Endothelial cell of umbilical vein (primary cell): Measurements from ENCODE around the gene ABCC1. TPM values are rescaled to one million over a fixed set of nuclear protein-coding genes. Genes with fewer than 3 reads are reported as not detected.

Experiments
- BruUV-seq: library from RNA; stranded (reverse); fragments of 400-500 nt; replicated peaks from 2 replicates; lab custom pipeline; 2021; lab: Mats Ljungman, UMichigan
- CTCF ChIA-PET: fragments of 300-600, 350-600 bp; sonication (Branson Sonifier 250); formaldehyde crosslinking; loops from one replicate; lab custom pipeline; 2021; ENCODE audit warnings: antibody characterized with exemption, inconsistent platforms; lab: Charles Lee
- POLR2A ChIA-PET: fragments of 300-600, 350-600 bp; sonication (Branson Sonifier 250); formaldehyde crosslinking; loops from one replicate; lab custom pipeline; 2021; ENCODE audit warnings: antibody characterized with exemption, inconsistent platforms; lab: Charles Lee
- DNase-seq: peaks from one replicate; pipeline ENCODE4 v3.0.0-alpha.2; 2011; ENCODE audit warnings: low read depth, low spot score
- FAIRE-seq: peaks from 2 replicates; lab custom pipeline; 2011; peaks lifted over from hg19 to GRCh38; lab: Jason Lieb, UNC
- H2AFZ ChIP-seq: 2 replicates; pipeline ENCODE4 v1.6.0; 2012; ENCODE audit warnings: low read depth, low read length, control low read depth, inconsistent platforms
- H3K27ac ChIP-seq: 2 replicates; pipeline ENCODE4 v1.5.1; 2011; ENCODE audit warnings: low read depth, mild to moderate bottlenecking, control low read depth, low read length, moderate library complexity; ENCODE audit not compliant: insufficient read depth
- H3K27me3 ChIP-seq, 2 experiments: 2 replicates each; pipeline versions ENCODE4 v1.6.0 to v1.6.1; 2011; ENCODE audit warnings: low read length in 2 of 2, mixed read lengths in 1 of 2; ENCODE audit not compliant: control insufficient read depth in 2 of 2, insufficient read depth in 2 of 2
- H3K36me3 ChIP-seq, 2 experiments: 2 replicates in 1 of 2; 3 replicates in 1 of 2; pipeline ENCODE4 v1.5.1; 2011; ENCODE audit warnings: low read length in 2 of 2, mild to moderate bottlenecking in 1 of 2, moderate library complexity in 1 of 2; ENCODE audit not compliant: control insufficient read depth in 2 of 2, insufficient read depth in 2 of 2; ENCODE audit errors: extremely low read depth in 1 of 2
- H3K4me1 ChIP-seq: 3 replicates; pipeline ENCODE4 v1.5.1; 2011; ENCODE audit warnings: mild to moderate bottlenecking, low read length; ENCODE audit not compliant: control insufficient read depth, insufficient read depth; ENCODE audit errors: extremely low read depth
- H3K4me2 ChIP-seq: 2 replicates; pipeline ENCODE4 v1.6.1; 2011; ENCODE audit warnings: low read length, control low read depth, mixed read lengths; ENCODE audit not compliant: insufficient read depth
- H3K4me3 ChIP-seq, 3 experiments: fragments of 200-600 bp in 1 of 3; sonication (generic), shearing (Covaris generic) in 1 of 3; replicated peaks in 1 of 3; 2 replicates each; pipeline ENCODE4 v1.5.1; 2011 to 2016; ENCODE audit warnings: control low read depth in 3 of 3, low read length in 3 of 3, mild to moderate bottlenecking in 2 of 3, inconsistent platforms in 1 of 3, low read depth in 1 of 3, moderate library complexity in 1 of 3; ENCODE audit not compliant: insufficient read depth in 1 of 3
- H3K79me2 ChIP-seq: 2 replicates; pipeline ENCODE4 v1.6.0; 2012; ENCODE audit warnings: low read length, inconsistent platforms; ENCODE audit not compliant: control insufficient read depth, insufficient read depth
- H3K9ac ChIP-seq: replicated peaks from 2 replicates; pipeline ENCODE3; 2011; ENCODE audit warnings: low read length, control low read depth; ENCODE audit not compliant: insufficient read depth; ENCODE audit errors: extremely low read depth
- H3K9me1 ChIP-seq: replicated peaks from 3 replicates; pipeline ENCODE4 v1.6.0; 2011; ENCODE audit warnings: mild to moderate bottlenecking, low read length; ENCODE audit not compliant: control insufficient read depth, insufficient read depth; ENCODE audit errors: extremely low read depth
- H3K9me3 ChIP-seq: replicated peaks from 2 replicates; pipeline ENCODE4 v1.5.1; 2012; ENCODE audit warnings: low read length, inconsistent platforms; ENCODE audit not compliant: control insufficient read depth, insufficient read depth
- H4K20me1 ChIP-seq: replicated peaks from 2 replicates; pipeline ENCODE3; 2011; ENCODE audit warnings: mild to moderate bottlenecking, low read length; ENCODE audit not compliant: control insufficient read depth, insufficient read depth; ENCODE audit errors: extremely low read depth
- EZH2 ChIP-seq: IDR thresholded peaks from 2 replicates; pipeline ENCODE4 v1.6.1; 2012; ENCODE audit warnings: borderline replicate concordance, low read depth, mild to moderate bottlenecking, moderate library complexity, low read length, inconsistent platforms; ENCODE audit not compliant: severe bottlenecking
- FOS ChIP-seq: IDR thresholded peaks from 2 replicates; pipeline ENCODE4 v1.6.1; 2011; ENCODE audit warnings: mild to moderate bottlenecking, low read length, moderate library complexity, borderline replicate concordance; ENCODE audit not compliant: insufficient read depth
- GATA2 ChIP-seq: IDR thresholded peaks from 2 replicates; pipeline ENCODE4 v1.7.0; 2011; ENCODE audit warnings: low read depth, mild to moderate bottlenecking, moderate library complexity, mixed read lengths, low read length; ENCODE audit not compliant: insufficient read length, insufficient read depth
- JUN ChIP-seq: IDR thresholded peaks from 2 replicates; pipeline ENCODE4 v1.6.1; 2011; ENCODE audit warnings: borderline replicate concordance, low read depth; ENCODE audit not compliant: insufficient read length, insufficient read depth
- MYC ChIP-seq: IDR thresholded peaks from one replicate; pipeline ENCODE4 v1.6.1; 2011; ENCODE audit warnings: mild to moderate bottlenecking, low read depth, low read length
- POLR2A ChIP-seq: IDR thresholded peaks from 2 replicates; pipeline ENCODE4 v1.6.1; 2012; ENCODE audit warnings: low read depth, mild to moderate bottlenecking, control low read depth, low read length
- POLR2AphosphoS5 ChIP-seq: IDR thresholded peaks from 2 replicates; pipeline ENCODE4 v1.6.1; 2012; ENCODE audit warnings: low read depth, mild to moderate bottlenecking, control low read depth, low read length, moderate library complexity; ENCODE audit not compliant: insufficient read depth
- dilution Hi-C: fragments of 300-500 bp; cut with MboI; formaldehyde crosslinking; loops from one replicate; pipeline ENCODE4 v1.15.0; 2019; ENCODE audit warnings: low sequenced_read_pairs; ENCODE audit not compliant: extremely low pct_ligation_motif_present
- intact Hi-C: fragments of 100-400 bp; cut with micrococcal nuclease; formaldehyde crosslinking; loops from one replicate; pipeline ENCODE4 v1.10.0; 2022
- polyA plus RNA-seq, 4 experiments: library from polyadenylated mRNA; depleted of rRNA in 3 of 4; stranded (reverse) in 3 of 4; unstranded in 1 of 4; fragments of >200 nt; gene quantifications; 2 replicates each; pipeline versions ENCODE4 v1.2.1 to v1.2.3, GENCODE V29; 2011 to 2012; ENCODE audit warnings: missing spikeins in 1 of 4
- total RNA-seq: library from RNA; stranded (reverse); gene quantifications from 2 replicates; pipeline ENCODE4 v1.2.3, GENCODE V29; 2021
- TF ChIP-seq, protein P1 (sequence below): IDR thresholded peaks from 2 replicates; pipeline ENCODE4 v1.6.1; 2011; ENCODE audit not compliant: insufficient read depth, insufficient read length
- TF ChIP-seq, protein P2 (sequence below), 2 donors: IDR thresholded peaks; 1 replicate in 1 of 2; 2 replicates in 1 of 2; pipeline ENCODE4 v1.5.1; 2011; ENCODE audit warnings: low read length in 2 of 2, mild to moderate bottlenecking in 2 of 2, moderate library complexity in 2 of 2, control low read depth in 1 of 2, inconsistent platforms in 1 of 2, low read depth in 1 of 2; ENCODE audit not compliant: insufficient read depth in 1 of 2; ENCODE audit errors: extremely low read depth in 1 of 2

Gene ABCC1
- total and polyA plus RNA-seq, 2 donors (not counting 3 experiments of a cell fraction or from before 2014, with no cell fraction given), result 46.1 to 89.2 TPM

DNA sequence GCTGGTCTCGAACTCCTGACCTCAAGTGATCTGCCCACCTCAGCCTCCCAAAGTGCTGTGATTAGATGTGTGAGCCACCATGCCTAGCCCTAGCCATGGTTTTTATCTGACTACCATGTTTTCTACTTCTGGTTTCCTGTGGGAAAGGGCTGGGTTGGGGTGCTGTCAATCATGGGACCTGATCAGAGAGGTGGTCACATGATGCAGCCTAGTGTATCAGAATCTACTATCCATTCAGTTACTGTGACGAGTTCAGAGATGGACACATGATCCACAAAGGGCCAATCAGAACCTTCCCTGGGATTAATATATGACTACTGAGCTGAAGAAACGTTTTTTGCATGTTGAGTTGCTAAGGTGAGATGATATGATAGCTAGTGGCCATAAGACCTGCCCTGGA lies 214.8 kb downstream of the ABCC1 start:
- Histone ChIP-seq H3K79me2 (no peaks in the 10 kb centered on the region), H4K20me1 (no peaks in the 10 kb centered on the region), H3K9ac (no peak overlapping the region), H3K4me1 (no peaks in the 10 kb centered on the region), H3K9me3 (no peaks in the 10 kb centered on the region), H2AFZ (no peak overlapping the region), H3K27me3 (peaks cover 0 to 1% of the 10 kb centered on the region in 2 experiments), H3K9me1 (no peaks in the 10 kb centered on the region), H3K36me3 (no peaks in the 10 kb centered on the region), H3K27ac (no peak overlapping the region), H3K4me2 (no peak overlapping the region), H3K4me3 (no peak overlapping the region)
- intact Hi-C loops (no loop called here), dilution Hi-C loops (no loop called here)
- TF ChIP-seq POLR2A (no peak), EZH2 (no peak), POLR2AphosphoS5 (no peak), JUN (no peak), FOS (no peak)
- TF ChIP-seq, protein P1, sequence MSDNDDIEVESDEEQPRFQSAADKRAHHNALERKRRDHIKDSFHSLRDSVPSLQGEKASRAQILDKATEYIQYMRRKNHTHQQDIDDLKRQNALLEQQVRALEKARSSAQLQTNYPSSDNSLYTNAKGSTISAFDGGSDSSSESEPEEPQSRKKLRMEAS, result no peak
- ChIA-PET CTCF (no interaction called here), POLR2A (no interaction called here)
- no TSS peak for BruUV-seq
- FAIRE-seq, result no peak
- no peak for DNase-seq

DNA sequence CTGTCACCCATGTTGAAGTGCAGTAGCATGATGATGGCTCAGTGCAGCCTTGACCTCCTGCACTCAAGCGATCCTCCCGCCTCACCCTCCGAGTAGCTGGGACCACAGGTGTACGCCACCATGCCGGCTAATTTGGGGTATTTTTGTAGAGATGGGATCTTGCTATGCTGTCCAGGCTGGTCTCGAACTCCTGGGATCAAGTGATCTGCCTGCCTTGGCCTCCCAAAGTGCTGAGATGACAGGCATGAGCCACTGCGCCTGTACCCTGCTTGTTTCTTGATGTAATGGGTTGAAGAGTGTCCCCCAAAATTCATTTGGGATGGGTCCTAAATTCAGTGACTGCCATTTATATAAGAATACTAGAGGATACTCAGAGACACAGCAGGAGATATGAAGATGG lies 216.7 kb downstream of the ABCC1 start:
- H3K27ac ChIP-seq, result no peak overlapping the region
- no peaks in the 10 kb centered on the region for H3K9me3 ChIP-seq
- POLR2A ChIA-PET, result no interaction called here
- H3K9me1 ChIP-seq, result no peaks in the 10 kb centered on the region
- H3K4me1 ChIP-seq, result no peaks in the 10 kb centered on the region
- no peak overlapping the region for H3K4me3 ChIP-seq
- no peaks in the 10 kb centered on the region for H3K36me3 ChIP-seq
- peaks cover 0 to 1% of the 10 kb centered on the region in 2 experiments for H3K27me3 ChIP-seq
- H2AFZ ChIP-seq, result no peak overlapping the region
- CTCF ChIA-PET, result no interaction called here
- FAIRE-seq (no peak), DNase-seq (no peak)
- no peaks in the 10 kb centered on the region for H4K20me1 ChIP-seq
- no peak for TF ChIP-seq POLR2AphosphoS5
- TF ChIP-seq JUN, result no peak
- no peak for TF ChIP-seq GATA2
- TF ChIP-seq, protein P2, sequence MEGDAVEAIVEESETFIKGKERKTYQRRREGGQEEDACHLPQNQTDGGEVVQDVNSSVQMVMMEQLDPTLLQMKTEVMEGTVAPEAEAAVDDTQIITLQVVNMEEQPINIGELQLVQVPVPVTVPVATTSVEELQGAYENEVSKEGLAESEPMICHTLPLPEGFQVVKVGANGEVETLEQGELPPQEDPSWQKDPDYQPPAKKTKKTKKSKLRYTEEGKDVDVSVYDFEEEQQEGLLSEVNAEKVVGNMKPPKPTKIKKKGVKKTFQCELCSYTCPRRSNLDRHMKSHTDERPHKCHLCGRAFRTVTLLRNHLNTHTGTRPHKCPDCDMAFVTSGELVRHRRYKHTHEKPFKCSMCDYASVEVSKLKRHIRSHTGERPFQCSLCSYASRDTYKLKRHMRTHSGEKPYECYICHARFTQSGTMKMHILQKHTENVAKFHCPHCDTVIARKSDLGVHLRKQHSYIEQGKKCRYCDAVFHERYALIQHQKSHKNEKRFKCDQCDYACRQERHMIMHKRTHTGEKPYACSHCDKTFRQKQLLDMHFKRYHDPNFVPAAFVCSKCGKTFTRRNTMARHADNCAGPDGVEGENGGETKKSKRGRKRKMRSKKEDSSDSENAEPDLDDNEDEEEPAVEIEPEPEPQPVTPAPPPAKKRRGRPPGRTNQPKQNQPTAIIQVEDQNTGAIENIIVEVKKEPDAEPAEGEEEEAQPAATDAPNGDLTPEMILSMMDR (IDR thresholded peaks at IDR 0.05; ENCODE audit: extremely low read depth in 1 of 2, insufficient read depth in 1 of 2, low read depth in 1 of 2, low read length in 2 of 2), result no peak
- TF ChIP-seq MYC, result no peak
- no peak for TF ChIP-seq FOS
- TF ChIP-seq, protein P1, result no peak
- TF ChIP-seq EZH2, result no peak
- TF ChIP-seq POLR2A, result no peak
- no peak overlapping the region for H3K9ac ChIP-seq
- no peaks in the 10 kb centered on the region for H3K79me2 ChIP-seq
- dilution Hi-C loops (no loop called here), intact Hi-C loops (no loop called here)
- no TSS peak for BruUV-seq
- H3K4me2 ChIP-seq, result no peak overlapping the region
